ENCODE data around the gene EHMT2. TPM values are rescaled to one million over a fixed set of nuclear protein-coding genes. Genes with fewer than 3 reads are reported as not detected.

EHMT2 gene
- total RNA-seq, 1 donor from 2014 or later: 175 TPM

DNA sequence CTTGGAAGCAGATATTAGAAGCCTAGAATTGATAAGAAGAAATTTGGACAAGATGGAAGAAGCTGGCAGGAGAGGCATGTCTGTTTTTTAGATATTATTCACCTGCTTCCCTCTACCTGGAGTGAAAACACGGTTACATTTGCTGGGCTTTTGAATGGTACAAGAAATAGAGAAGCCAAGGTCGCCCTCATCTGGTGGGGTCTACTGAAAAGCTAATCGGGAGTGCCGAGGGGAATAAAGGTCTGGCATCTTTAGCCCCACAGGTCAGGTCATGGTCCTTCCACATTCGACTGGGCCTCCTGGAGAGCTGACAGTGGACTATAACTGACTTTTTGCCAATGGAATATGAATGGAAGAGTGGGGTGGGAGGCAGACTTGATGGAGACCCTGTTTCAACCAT lies 25.4 kb upstream of the EHMT2 start:
- Mint-ChIP-seq H3K36me3 (ENCODE audit: insufficient read depth) (no peaks in the 10 kb centered on the region), H3K9me3 (ENCODE audit: low read depth) (no peaks in the 10 kb centered on the region), H3K4me3 (ENCODE audit: low read depth) (no peak overlapping the region), H3K27me3 (peaks cover 3% of the 10 kb centered on the region), H3K27ac (no peak overlapping the region), H3K4me1 (ENCODE audit: low read depth) (peaks cover 3% of the 10 kb centered on the region)
- no peak for DNase-seq (ENCODE audit: low spot score, unreplicated experiment)
- TF ChIP-seq, protein P1, sequence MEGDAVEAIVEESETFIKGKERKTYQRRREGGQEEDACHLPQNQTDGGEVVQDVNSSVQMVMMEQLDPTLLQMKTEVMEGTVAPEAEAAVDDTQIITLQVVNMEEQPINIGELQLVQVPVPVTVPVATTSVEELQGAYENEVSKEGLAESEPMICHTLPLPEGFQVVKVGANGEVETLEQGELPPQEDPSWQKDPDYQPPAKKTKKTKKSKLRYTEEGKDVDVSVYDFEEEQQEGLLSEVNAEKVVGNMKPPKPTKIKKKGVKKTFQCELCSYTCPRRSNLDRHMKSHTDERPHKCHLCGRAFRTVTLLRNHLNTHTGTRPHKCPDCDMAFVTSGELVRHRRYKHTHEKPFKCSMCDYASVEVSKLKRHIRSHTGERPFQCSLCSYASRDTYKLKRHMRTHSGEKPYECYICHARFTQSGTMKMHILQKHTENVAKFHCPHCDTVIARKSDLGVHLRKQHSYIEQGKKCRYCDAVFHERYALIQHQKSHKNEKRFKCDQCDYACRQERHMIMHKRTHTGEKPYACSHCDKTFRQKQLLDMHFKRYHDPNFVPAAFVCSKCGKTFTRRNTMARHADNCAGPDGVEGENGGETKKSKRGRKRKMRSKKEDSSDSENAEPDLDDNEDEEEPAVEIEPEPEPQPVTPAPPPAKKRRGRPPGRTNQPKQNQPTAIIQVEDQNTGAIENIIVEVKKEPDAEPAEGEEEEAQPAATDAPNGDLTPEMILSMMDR (IDR thresholded peaks at IDR 0.05; ENCODE audit: unreplicated experiment): peak; percentile 25

DNA sequence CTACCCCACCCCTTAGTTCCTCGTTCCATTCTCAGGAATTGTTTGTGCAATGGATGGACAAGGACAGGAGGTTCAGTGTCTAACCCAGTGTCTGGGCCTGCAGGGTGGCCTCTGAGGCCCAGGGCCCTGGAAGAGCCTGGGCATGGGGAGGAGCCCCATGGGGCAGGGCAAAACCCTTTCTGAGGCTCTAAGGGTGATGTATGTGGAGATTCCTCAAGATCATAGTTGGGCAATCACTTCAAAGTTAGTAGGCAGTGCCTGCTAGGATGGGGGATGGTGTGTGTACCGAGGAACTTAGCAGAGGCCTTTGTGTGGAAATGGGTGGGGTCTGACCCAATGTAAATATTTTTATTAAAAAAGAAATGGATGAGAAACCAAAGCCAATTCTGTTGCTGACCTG lies 23.3 kb upstream of the EHMT2 start:
- Mint-ChIP-seq H3K4me1 (ENCODE audit: low read depth) (peaks cover 3% of the 10 kb centered on the region), H3K9me3 (ENCODE audit: low read depth) (no peaks in the 10 kb centered on the region), H3K4me3 (ENCODE audit: low read depth) (no peak overlapping the region), H3K36me3 (ENCODE audit: insufficient read depth) (no peaks in the 10 kb centered on the region), H3K27me3 (peaks cover under 1% of the 10 kb centered on the region), H3K27ac (no peak overlapping the region)
- no peak for DNase-seq (ENCODE audit: low spot score, unreplicated experiment)
- TF ChIP-seq, protein P1 (IDR thresholded peaks at IDR 0.05; ENCODE audit: unreplicated experiment): no peak

DNA sequence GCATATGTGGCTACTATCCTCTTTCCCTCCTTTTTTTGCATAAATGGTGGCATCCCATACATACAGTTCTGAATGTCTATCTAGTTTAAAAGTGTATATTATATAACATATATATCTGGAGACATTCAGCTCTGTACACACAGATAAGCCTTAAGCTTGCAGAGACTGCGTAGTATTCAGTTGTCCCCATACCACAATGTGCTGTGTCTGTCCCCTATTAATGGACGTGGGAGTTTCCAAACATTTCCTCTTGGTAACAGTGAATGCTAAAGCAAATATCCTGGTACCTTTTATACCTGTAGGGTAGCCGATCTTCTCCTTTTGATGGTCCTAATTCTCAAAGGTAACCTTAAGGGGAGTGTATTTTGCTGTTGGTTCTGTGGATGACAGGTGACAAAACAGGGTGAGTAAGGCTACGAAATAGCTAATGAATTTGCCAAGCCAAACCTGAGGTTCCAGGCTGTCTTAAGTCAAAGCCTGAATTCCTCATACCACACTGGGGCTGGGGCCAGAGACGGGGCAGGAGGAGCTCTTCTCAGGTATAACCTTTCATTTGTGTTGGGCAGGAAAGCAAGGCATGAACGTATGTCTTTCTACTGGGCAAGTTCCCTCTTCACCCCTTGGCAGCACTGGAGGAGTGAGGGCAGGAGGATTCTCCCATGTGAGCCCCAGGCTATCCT lies 22.3 kb upstream of the EHMT2 start:
- no peak overlapping the region for H3K4me3 Mint-ChIP-seq (ENCODE audit: low read depth)
- H3K27ac Mint-ChIP-seq: no peak overlapping the region
- DNase-seq (ENCODE audit: low spot score, unreplicated experiment): no peak
- peaks cover 2% of the 10 kb centered on the region for H3K27me3 Mint-ChIP-seq
- TF ChIP-seq, protein P1 (IDR thresholded peaks at IDR 0.05; ENCODE audit: unreplicated experiment): no peak
- no peaks in the 10 kb centered on the region for H3K9me3 Mint-ChIP-seq (ENCODE audit: low read depth)
- no peaks in the 10 kb centered on the region for H3K36me3 Mint-ChIP-seq (ENCODE audit: insufficient read depth)
- H3K4me1 Mint-ChIP-seq (ENCODE audit: low read depth): peaks cover 3% of the 10 kb centered on the region

DNA sequence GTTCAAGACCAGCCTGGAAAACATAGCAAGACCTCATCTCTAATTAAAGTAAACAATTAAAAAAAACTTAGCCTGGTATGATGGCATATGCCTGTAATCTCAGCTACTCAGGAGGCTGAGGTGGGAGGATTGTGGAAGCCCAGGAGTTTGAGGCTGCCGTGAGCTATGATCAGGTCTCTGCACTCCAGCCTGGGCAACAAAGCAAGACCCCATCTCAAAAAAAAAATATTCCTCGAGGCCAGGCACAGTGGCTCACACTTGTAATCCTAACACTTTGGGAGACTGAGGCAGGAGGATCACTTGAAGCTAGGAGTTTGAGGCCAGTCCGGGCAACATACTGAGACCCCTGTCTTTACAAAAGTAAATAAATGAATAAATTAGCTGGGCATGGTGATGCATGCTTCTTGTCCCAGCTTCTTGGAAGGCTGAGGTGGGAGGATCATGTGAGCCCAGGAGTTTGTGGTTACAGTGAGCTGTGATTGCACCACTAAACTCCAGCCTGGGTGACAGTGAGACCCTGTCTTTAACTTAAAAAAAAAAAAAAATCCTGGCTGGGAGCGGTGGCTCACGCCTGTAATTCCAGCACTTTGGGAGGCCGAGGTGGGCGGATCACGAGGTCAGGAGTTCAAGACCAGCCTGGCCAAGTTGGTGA lies 20.7 kb upstream of the EHMT2 start:
- DNase-seq (ENCODE audit: low spot score, unreplicated experiment): no peak
- TF ChIP-seq, protein P1 (IDR thresholded peaks at IDR 0.05; ENCODE audit: unreplicated experiment): no peak
- Mint-ChIP-seq H3K9me3 (ENCODE audit: low read depth) (no peaks in the 10 kb centered on the region), H3K27ac (no peak overlapping the region), H3K4me1 (ENCODE audit: low read depth) (peaks cover 3% of the 10 kb centered on the region), H3K36me3 (ENCODE audit: insufficient read depth) (no peaks in the 10 kb centered on the region), H3K27me3 (peaks cover 2% of the 10 kb centered on the region), H3K4me3 (ENCODE audit: low read depth) (no peak overlapping the region)

DNA sequence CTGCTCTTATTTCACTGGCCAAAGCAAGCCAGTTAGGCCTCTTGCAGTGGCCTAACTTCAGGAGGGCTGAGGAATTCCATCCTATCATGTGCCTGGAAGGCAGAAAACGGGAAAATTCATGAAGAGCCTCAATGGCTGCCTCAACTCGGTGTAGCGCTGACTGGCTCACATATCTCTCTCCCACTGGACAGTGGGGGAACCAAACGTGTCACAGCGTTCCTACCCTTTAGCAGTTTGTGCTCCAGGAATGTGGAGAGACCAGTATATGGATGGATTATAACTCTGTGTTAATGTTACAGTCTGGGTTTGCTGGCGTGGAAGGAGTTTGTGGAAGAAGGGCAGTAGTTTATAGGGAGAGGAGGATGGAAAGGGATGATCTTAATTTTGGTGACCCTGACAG lies 18.3 kb upstream of the EHMT2 start:
- Mint-ChIP-seq H3K36me3 (ENCODE audit: insufficient read depth) (no peaks in the 10 kb centered on the region), H3K27ac (no peak overlapping the region), H3K4me3 (ENCODE audit: low read depth) (no peak overlapping the region), H3K27me3 (peaks cover 2% of the 10 kb centered on the region), H3K9me3 (ENCODE audit: low read depth) (no peaks in the 10 kb centered on the region), H3K4me1 (ENCODE audit: low read depth) (no peaks in the 10 kb centered on the region)
- TF ChIP-seq, protein P1 (IDR thresholded peaks at IDR 0.05; ENCODE audit: unreplicated experiment): no peak
- DNase-seq (ENCODE audit: low spot score, unreplicated experiment): no peak

All from progenitor cell of endocrine pancreas (in vitro differentiated cells).